Measurements from ENCODE around the gene CHIT1. TPM values are rescaled to one million over a fixed set of nuclear protein-coding genes. Genes with fewer than 3 reads are reported as not detected.
A peak's percentile ranks its signal among the peaks of the same experiment; 100 is the strongest.

The CHIT1 gene
- total and polyA plus RNA-seq, 8 donors: 0.05 to 0.38 (median 0.24) TPM

DNA sequence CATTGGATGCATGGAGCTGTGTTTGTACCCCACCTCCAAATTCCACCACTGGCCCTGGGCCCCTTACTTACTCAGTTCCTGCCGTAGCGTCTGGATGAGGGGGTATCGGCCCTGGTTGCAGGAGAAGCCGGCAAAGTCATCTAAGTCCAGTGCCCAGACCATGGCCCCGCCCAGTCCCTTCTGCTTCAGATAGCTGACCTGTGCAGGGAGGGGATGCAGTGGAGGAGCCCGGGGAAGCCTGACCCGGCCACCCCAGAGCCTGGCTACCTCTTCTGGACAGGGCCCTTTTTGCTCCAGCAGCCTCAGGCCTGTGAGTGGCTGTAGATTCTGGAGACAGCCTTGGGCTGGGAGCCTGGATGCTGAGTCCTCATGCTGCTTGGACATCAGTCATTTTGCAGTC lies 11.8 kb downstream of the CHIT1 start:
- intact Hi-C loops (cut with DNase I): loop anchor here in 2 of 3 donors (5.0 kb wide), 4 partner anchors 95 to 180 kb away; no protein-coding TSS in a partner anchor
- no peak overlapping the region for H3K4me3 ChIP-seq
- TF ChIP-seq, protein P1, sequence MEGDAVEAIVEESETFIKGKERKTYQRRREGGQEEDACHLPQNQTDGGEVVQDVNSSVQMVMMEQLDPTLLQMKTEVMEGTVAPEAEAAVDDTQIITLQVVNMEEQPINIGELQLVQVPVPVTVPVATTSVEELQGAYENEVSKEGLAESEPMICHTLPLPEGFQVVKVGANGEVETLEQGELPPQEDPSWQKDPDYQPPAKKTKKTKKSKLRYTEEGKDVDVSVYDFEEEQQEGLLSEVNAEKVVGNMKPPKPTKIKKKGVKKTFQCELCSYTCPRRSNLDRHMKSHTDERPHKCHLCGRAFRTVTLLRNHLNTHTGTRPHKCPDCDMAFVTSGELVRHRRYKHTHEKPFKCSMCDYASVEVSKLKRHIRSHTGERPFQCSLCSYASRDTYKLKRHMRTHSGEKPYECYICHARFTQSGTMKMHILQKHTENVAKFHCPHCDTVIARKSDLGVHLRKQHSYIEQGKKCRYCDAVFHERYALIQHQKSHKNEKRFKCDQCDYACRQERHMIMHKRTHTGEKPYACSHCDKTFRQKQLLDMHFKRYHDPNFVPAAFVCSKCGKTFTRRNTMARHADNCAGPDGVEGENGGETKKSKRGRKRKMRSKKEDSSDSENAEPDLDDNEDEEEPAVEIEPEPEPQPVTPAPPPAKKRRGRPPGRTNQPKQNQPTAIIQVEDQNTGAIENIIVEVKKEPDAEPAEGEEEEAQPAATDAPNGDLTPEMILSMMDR (IDR thresholded peaks at IDR 0.05): no peak
- H3K4me1 ChIP-seq: no peaks in the 10 kb centered on the region
- H3K9me3 ChIP-seq: no peaks in the 10 kb centered on the region
- FAIRE-seq (no peak), DNase-seq (no peak), ATAC-seq (no peak)
- H3K27ac ChIP-seq: no peak overlapping the region
- H3K27me3 ChIP-seq: no peaks in the 10 kb centered on the region
- no peaks in the 10 kb centered on the region for H3K36me3 ChIP-seq
- WGBS, 2 donors: 60 to 69% methylated on average over 7 of the region's 7 CpGs

DNA sequence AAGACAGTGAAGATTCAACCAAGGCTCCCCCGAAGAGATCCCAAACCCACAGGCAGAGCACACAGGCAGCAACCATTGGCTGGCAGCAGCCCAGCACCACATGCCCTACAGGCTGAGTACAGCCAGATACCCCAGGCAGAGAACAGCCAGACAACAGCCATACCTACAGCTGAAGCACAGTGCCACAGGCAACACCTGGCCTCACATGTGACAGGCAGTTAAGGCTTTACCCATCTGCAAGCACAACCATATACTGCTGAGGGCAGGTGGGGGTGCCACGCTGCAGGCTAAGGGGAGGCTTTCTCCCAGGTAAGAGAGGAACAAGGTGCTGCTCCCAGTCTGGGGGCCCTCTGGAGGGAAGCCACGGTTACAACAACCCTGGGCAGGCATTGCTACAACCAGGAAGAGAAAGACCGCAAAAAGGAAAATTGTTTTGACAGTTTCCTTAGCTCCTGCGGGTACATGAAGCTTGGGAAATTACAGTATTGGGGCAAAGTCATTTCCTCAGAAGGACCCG lies 12.3 kb downstream of the CHIT1 start:
- H3K4me1 ChIP-seq: no peaks in the 10 kb centered on the region
- ATAC-seq (peak in 3 of 4 donors; percentile 53 to 65 (median 60)), FAIRE-seq (no peak), DNase-seq (peak in 1 of 6 donors; percentile 24)
- TF ChIP-seq, protein P1 (IDR thresholded peaks at IDR 0.05): no peak
- H3K9me3 ChIP-seq: no peaks in the 10 kb centered on the region
- H3K27ac ChIP-seq: no peak overlapping the region
- H3K27me3 ChIP-seq: no peaks in the 10 kb centered on the region
- 35 to 42% methylated on average over 6 of the region's 6 CpGs for WGBS, 2 donors
- no peak overlapping the region for H3K4me3 ChIP-seq
- H3K36me3 ChIP-seq: no peaks in the 10 kb centered on the region
- intact Hi-C loops (cut with DNase I): loop anchor here in 2 of 3 donors (5.0 kb wide), 4 partner anchors 95 to 180 kb away; no protein-coding TSS in a partner anchor

DNA sequence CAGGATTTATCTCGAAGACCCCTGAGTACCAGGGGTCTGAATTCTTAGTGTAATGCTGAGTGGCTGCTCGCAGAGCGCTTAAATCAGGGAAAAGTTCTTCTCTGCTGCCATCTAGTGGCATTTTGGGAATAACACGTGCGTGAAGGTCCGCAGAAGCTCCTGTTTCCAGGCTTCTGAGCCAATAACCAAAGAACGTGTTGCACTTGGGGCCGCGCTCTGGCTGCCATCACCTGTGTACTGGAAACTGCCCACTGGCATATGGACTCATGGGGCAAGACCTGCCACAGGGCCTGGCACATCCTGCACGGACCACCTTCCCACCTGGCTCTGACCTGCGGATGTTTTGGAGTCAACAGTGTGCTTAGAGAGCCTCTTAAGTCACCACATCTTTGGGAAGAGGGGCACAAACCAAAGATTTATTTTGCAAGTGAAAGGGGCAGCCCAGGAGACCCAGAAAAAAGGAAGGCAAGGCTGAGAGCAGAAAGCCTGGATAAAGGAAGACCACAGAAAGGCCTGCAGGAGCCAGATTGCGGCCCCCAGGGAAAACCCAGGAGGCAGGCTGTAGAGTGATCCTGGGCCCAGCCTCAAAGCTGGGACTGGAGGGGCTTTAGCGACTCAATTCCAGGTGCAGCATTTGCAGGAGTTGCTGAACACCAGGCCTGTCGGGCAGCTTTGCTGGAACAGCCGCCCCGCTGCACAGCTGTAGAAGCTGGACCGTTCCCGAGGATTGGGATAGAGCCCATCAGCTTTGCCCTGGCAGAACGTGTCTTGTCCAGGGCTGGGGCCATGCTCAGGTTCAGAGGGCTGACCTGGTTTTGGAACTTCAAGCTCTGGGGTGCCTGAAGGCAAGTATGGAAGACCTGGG lies 13.0 kb downstream of the CHIT1 start:
- Histone ChIP-seq H3K27me3 (no peaks in the 10 kb centered on the region), H3K4me3 (no peak overlapping the region), H3K9me3 (no peaks in the 10 kb centered on the region), H3K36me3 (no peaks in the 10 kb centered on the region), H3K4me1 (no peaks in the 10 kb centered on the region), H3K27ac (no peak overlapping the region)
- no peak for FAIRE-seq
- DNase-seq: peak in 2 of 6 donors; percentile 42 to 67
- TF ChIP-seq, protein P1 (IDR thresholded peaks at IDR 0.05): peak; percentile 68 to 79 (median 74)
- intact Hi-C loops (cut with DNase I): loop anchor here in 2 of 3 donors (5.0 kb wide), 4 partner anchors 94 to 179 kb away; no protein-coding TSS in a partner anchor
- WGBS, 2 donors: 30 to 31% methylated on average over 19 of the region's 19 CpGs
- ATAC-seq: peak; percentile 72 to 91 (median 87)

DNA sequence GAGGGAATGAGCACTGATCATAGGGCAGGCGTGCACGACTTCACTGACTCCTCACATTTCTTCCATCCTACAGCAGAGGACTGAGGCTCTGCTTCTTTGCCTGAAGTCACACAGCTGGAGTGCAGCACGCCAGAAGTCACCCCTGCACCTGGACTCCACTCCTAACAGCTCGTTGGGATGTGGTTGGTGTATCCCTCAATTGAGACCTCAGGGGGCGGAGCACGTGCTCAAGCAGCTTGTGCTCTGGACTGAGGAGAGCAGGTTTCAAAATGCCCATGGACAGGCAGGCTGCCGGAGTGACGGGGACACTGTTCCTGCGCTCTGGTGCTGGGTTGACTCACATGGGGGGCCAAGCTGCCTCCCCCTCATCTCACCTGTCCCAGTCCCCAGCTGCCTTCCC lies 13.9 kb downstream of the CHIT1 start:
- Histone ChIP-seq H3K27ac (no peak overlapping the region), H3K4me3 (no peak overlapping the region), H3K27me3 (no peaks in the 10 kb centered on the region), H3K4me1 (no peaks in the 10 kb centered on the region), H3K36me3 (no peaks in the 10 kb centered on the region), H3K9me3 (no peaks in the 10 kb centered on the region)
- WGBS, 2 donors: 66% methylated on average over 9 of the region's 9 CpGs
- ATAC-seq: no peak
- no peak for DNase-seq
- intact Hi-C loops (cut with DNase I): loop anchor here in 2 of 3 donors (5.0 kb wide), 4 partner anchors 93 to 178 kb away; no protein-coding TSS in a partner anchor
- TF ChIP-seq, protein P1 (IDR thresholded peaks at IDR 0.05): no peak
- no peak for FAIRE-seq
